ENCODE measurements around the gene DGKB. TPM values are rescaled to one million over a fixed set of nuclear protein-coding genes. Genes with fewer than 3 reads are reported as not detected.
A peak's percentile ranks its signal among the peaks of the same experiment; 100 is the strongest.

DGKB gene
- polyA plus RNA-seq, 1 of the 3 experiments (the other 2 are of a cell fraction) = 2.1 TPM

- H3K4me2 ChIP-seq = peak overlapping the region; percentile 44
- peaks cover 3 to 5% of the 10 kb centered on the region in 2 experiments; a peak in 2 of 4 replicates for H3K4me1 ChIP-seq (ENCODE audit: control insufficient read depth in 1 of 2, insufficient read depth in 2 of 2, low read depth in 1 of 2, low read length in 1 of 2)
- no peak for DNase-seq
- no peaks in the 10 kb centered on the region for H3K9me3 ChIP-seq
- ChIA-PET CTCF (interaction anchor here (1.7 kb wide), 1 partner anchor 9 kb away, joined by 4 read pairs; no protein-coding TSS in a partner anchor), POLR2A (no interaction called here)
- H3K9ac ChIP-seq = peak overlapping the region; percentile 30; the same call in 1 of the 2 replicates
- H3K79me2 ChIP-seq (ENCODE audit: insufficient read depth) = no peaks in the 10 kb centered on the region
- WGBS (ENCODE audit: low lambda C conversion rate) = 14% methylated on average over 1 of the region's 1 CpG
- H3K4me3 ChIP-seq (ENCODE audit: low read depth in 2 of 2, low read length in 1 of 2) = peak overlapping the region in 1 of 2 experiments; percentile 13; a peak in 2 of 4 replicates
- peak overlapping the region; percentile 66 to 74; a peak in 3 of 4 replicates for H3K27ac ChIP-seq (ENCODE audit: low read depth in 2 of 2, low read length in 1 of 2)
- peaks cover 27% of the 10 kb centered on the region for H3F3A ChIP-seq (replicated peaks; ENCODE audit: insufficient read depth)
- no peaks in the 10 kb centered on the region for H3K36me3 ChIP-seq (replicated peaks in 1 of 2; ENCODE audit: control insufficient read depth in 1 of 2, insufficient read depth in 2 of 2, low read length in 1 of 2)
- H2AFZ ChIP-seq (ENCODE audit: low read depth) = peak overlapping the region; percentile 81
- no peaks in the 10 kb centered on the region for H3K27me3 ChIP-seq (ENCODE audit: insufficient read depth)
- no peaks in the 10 kb centered on the region for H4K20me1 ChIP-seq (ENCODE audit: insufficient read depth)
- TF ChIP-seq SMC3 (IDR thresholded peaks at IDR 0.05; ENCODE audit: low read depth, low read length) (no peak), RCOR1 (IDR thresholded peaks at IDR 0.05; ENCODE audit: low read length) (no peak), FOSL2 (IDR thresholded peaks at IDR 0.05; ENCODE audit: borderline replicate concordance, low read depth) (no peak), ELF1 (IDR thresholded peaks at IDR 0.05) (no peak), CHD2 (IDR thresholded peaks at IDR 0.05; ENCODE audit: low read length, partially characterized antibody) (no peak), NFIC (IDR thresholded peaks at IDR 0.05; ENCODE audit: borderline replicate concordance) (peak; percentile 39; the same call in 1 of the 2 replicates), MEF2A (IDR thresholded peaks at IDR 0.05; ENCODE audit: borderline replicate concordance, low read depth) (no peak), GABPA (IDR thresholded peaks at IDR 0.05; ENCODE audit: low read depth) (no peak), TCF12 (IDR thresholded peaks at IDR 0.05) (peak; percentile 64), RXRA (IDR thresholded peaks at IDR 0.05; ENCODE audit: borderline replicate concordance, low read depth) (0 out of 2 replicates have a peak, but pooled peaks have one; percentile 21), FOXJ3 (CRISPR knock-in tag; IDR thresholded peaks at IDR 0.05) (no peak), YY1 (IDR thresholded peaks at IDR 0.05; ENCODE audit: low read depth) (no peak), USF2 (IDR thresholded peaks at IDR 0.05; ENCODE audit: borderline replicate concordance, low read depth, low read length) (no peak), ZBTB33 (IDR thresholded peaks at IDR 0.05; ENCODE audit: borderline replicate concordance, low read depth) (no peak), EP300 (IDR thresholded peaks at IDR 0.05; ENCODE audit: borderline replicate concordance in 1 of 2, low read depth in 1 of 2, low read length in 1 of 2) (peak in 1 of 2 experiments; percentile 50; a peak in 1 of 4 replicates), EZH2phosphoT487 (IDR thresholded peaks at IDR 0.05; ENCODE audit: borderline replicate concordance, low read depth) (no peak), PBX3 (IDR thresholded peaks at IDR 0.05) (peak; percentile 64), MXI1 (IDR thresholded peaks at IDR 0.05; ENCODE audit: low read depth, low read length) (no peak), TEAD4 (IDR thresholded peaks at IDR 0.05; ENCODE audit: borderline replicate concordance, insufficient read depth) (0 out of 2 replicates have a peak, but pooled peaks have one; percentile 29), POLR2AphosphoS5 (IDR thresholded peaks at IDR 0.05; ENCODE audit: low read depth, low read length) (no peak), IRF3 (IDR thresholded peaks at IDR 0.05; ENCODE audit: low read depth, low read length) (no peak)
- H3K9me2 ChIP-seq = no peaks in the 10 kb centered on the region
Observed at GRCh38 chr7:14806891-14807290, 95.7 kb downstream of the DGKB start.

Data from SK-N-SH (cell line).